GM23338 (cell line): ENCODE data around the gene GPR87.

Experiments used
- CREB1 ChIP-seq: fragments of 250-450 bp; sonication (Bioruptor Pico); IDR thresholded peaks from 2 replicates; pipeline ENCODE4 v1.5.0; 2020; ENCODE audit warnings: low read depth, mild to moderate bottlenecking, moderate library complexity
- CTCF ChIP-seq, 2 experiments: fragments of 200-600 bp in 1 of 2; sonication (generic) in 1 of 2; conservative IDR thresholded peaks; 2 replicates each; pipeline versions ENCODE4 v1.5.1 to v1.6.1; 2016 to 2017; ENCODE audit warnings: antibody characterized with exemption in 2 of 2, low read depth in 2 of 2, mild to moderate bottlenecking in 2 of 2, moderate library complexity in 1 of 2
- EZH2 ChIP-seq: fragments of 200-600 bp; sonication (generic); IDR thresholded peaks from one replicate; pipeline ENCODE4 v1.8.0; 2017; ENCODE audit warnings: antibody characterized with exemption, mild to moderate bottlenecking, low read depth; ENCODE audit not compliant: unreplicated experiment
- EZH2phosphoT487 ChIP-seq: fragments of 200-600 bp; sonication (generic); IDR thresholded peaks from one replicate; pipeline ENCODE4 v1.8.1; 2018; ENCODE audit warnings: antibody characterized with exemption; ENCODE audit not compliant: unreplicated experiment
- POLR2AphosphoS5 ChIP-seq: IDR thresholded peaks from 2 replicates; pipeline ENCODE4 v1.6.1; 2016; ENCODE audit warnings: antibody characterized with exemption, low read depth
- REST ChIP-seq: IDR thresholded peaks from one replicate; pipeline ENCODE4 v1.6.1; 2018; ENCODE audit warnings: antibody characterized with exemption; ENCODE audit not compliant: unreplicated experiment
- STAT1 ChIP-seq: IDR thresholded peaks from one replicate; pipeline ENCODE4 v1.6.1; 2016; ENCODE audit warnings: antibody characterized with exemption; ENCODE audit not compliant: unreplicated experiment
- ZNF114 ChIP-seq: fragments of 250-450 bp; sonication (Bioruptor Pico); IDR thresholded peaks from 2 replicates; pipeline ENCODE4 v1.5.0; 2020; ENCODE audit warnings: mild to moderate bottlenecking, moderate library complexity
- ZNF331 ChIP-seq: fragments of 250-450 bp; sonication (Bioruptor Pico); IDR thresholded peaks from 2 replicates; pipeline ENCODE4 v1.5.0; 2020; ENCODE audit warnings: low read depth, mild to moderate bottlenecking, moderate library complexity

GRCh38 chr3:151265866-151266265 is 50.8 kb downstream of the GPR87 start:
- TF ChIP-seq CTCF (conservative IDR thresholded peaks at IDR 0.05; ENCODE audit: low read depth in 2 of 2) (no peak), EZH2 (no peak), STAT1 (no peak), CREB1 (CRISPR knock-in tag) (no peak), EZH2phosphoT487 (no peak), POLR2AphosphoS5 (no peak), REST (no peak), ZNF331 (CRISPR knock-in tag) (no peak), ZNF114 (CRISPR knock-in tag) (no peak)
